Panc1 (cell line): Measurements from ENCODE around the gene SHROOM2. TPM values are rescaled to one million over a fixed set of nuclear protein-coding genes. Genes with fewer than 3 reads are reported as not detected.

ENCODE experiments used
- ATAC-seq: fragments of 200-7000 bp; cut with Tn5 transposase; 2 replicates; pipeline ENCODE4 v1.9.1; 2020; ENCODE audit warnings: mild to moderate bottlenecking, moderate library complexity
- BruUV-seq: library from RNA; stranded (reverse); fragments of 400-500 nt; replicated peaks from 2 replicates; lab custom pipeline; 2021; lab: Mats Ljungman, UMichigan
- CTCF ChIA-PET: fragments of 300-600 bp; sonication (Branson Sonifier 250); formaldehyde crosslinking; loops from one replicate; lab custom pipeline; 2022; ENCODE audit warnings: antibody characterized with exemption; lab: Charles Lee
- POLR2A ChIA-PET: fragments of 300-600 bp; sonication (Branson Sonifier 250); formaldehyde crosslinking; loops from one replicate; lab custom pipeline; 2022; ENCODE audit warnings: antibody characterized with exemption; lab: Charles Lee
- DNase-seq: peaks from one replicate; pipeline ENCODE4 v3.0.0-alpha.2; 2010; ENCODE audit warnings: low read depth, low spot score
- H3K27ac ChIP-seq: 2 replicates; pipeline ENCODE4 v1.5.1; 2011; ENCODE audit warnings: mild to moderate bottlenecking, low read length, inconsistent platforms
- H3K27me3 ChIP-seq: fragments of 200-500 bp; sonication (Bioruptor generic); 2 replicates; pipeline ENCODE4 v1.6.0; 2014; ENCODE audit warnings: low read length, inconsistent platforms; ENCODE audit not compliant: control insufficient read depth, insufficient read depth
- H3K36me3 ChIP-seq: fragments of 200-500 bp; sonication (Bioruptor generic); 2 replicates; pipeline ENCODE4 v1.5.1; 2014; ENCODE audit warnings: inconsistent platforms, mild to moderate bottlenecking, low read length, moderate library complexity; ENCODE audit not compliant: control insufficient read depth, insufficient read depth
- H3K4me1 ChIP-seq: 2 replicates; pipeline ENCODE4 v1.5.1; 2011; ENCODE audit warnings: inconsistent platforms, mild to moderate bottlenecking, low read length, moderate library complexity; ENCODE audit not compliant: control insufficient read depth, insufficient read depth
- H3K4me3 ChIP-seq, 2 experiments: 2 replicates each; pipeline ENCODE4 v1.5.1; 2011 to 2012; ENCODE audit warnings: low read depth in 2 of 2, low read length in 2 of 2, mild to moderate bottlenecking in 2 of 2, inconsistent platforms in 1 of 2, moderate library complexity in 1 of 2
- H3K9me3 ChIP-seq: fragments of 200-500 bp; sonication (Bioruptor generic); 2 replicates; pipeline ENCODE4 v1.5.1; 2014; ENCODE audit warnings: low read depth, mild to moderate bottlenecking, inconsistent platforms, low read length, moderate library complexity; ENCODE audit not compliant: control insufficient read depth, insufficient read depth
- POLR2AphosphoS5 ChIP-seq: IDR thresholded peaks from 2 replicates; pipeline ENCODE4 v1.6.1; 2012; ENCODE audit warnings: mild to moderate bottlenecking, low read depth, low read length, moderate library complexity
- REST ChIP-seq, 2 experiments: IDR thresholded peaks; 2 replicates each; pipeline ENCODE4 v1.6.1; 2011 to 2012; ENCODE audit warnings: low read depth in 2 of 2, control low read depth in 1 of 2, low read length in 1 of 2, mild to moderate bottlenecking in 1 of 2, moderate library complexity in 1 of 2; ENCODE audit not compliant: insufficient read depth in 1 of 2
- SIN3A ChIP-seq: IDR thresholded peaks from 2 replicates; pipeline ENCODE4 v1.6.1; 2012; ENCODE audit warnings: low read depth, mild to moderate bottlenecking, low read length, moderate library complexity, borderline replicate concordance; ENCODE audit not compliant: insufficient read depth
- TCF7L2 ChIP-seq: IDR thresholded peaks from 2 replicates; pipeline ENCODE4 v1.6.1; 2011; ENCODE audit warnings: mild to moderate bottlenecking, low read depth, low read length, inconsistent platforms
- in situ Hi-C: cut with HindIII; loops from 2 replicates; pipeline ENCODE4 v1.10.0; 2016; ENCODE audit warnings: low sequenced_read_pairs, low pct_unique_long_range_greater_than_20kb
- intact Hi-C: fragments of 100-400 bp; cut with micrococcal nuclease; formaldehyde crosslinking; loops from one replicate; pipeline ENCODE4 v1.10.0; 2022; ENCODE audit not compliant: unreplicated experiment
- total RNA-seq: library from RNA; stranded (reverse); gene quantifications from one replicate; pipeline ENCODE4 v1.2.1, GENCODE V29; 2021; ENCODE audit not compliant: unreplicated experiment
- TF ChIP-seq, protein P1 (sequence below): fragments of 450-650 bp; IDR thresholded peaks from 2 replicates; pipeline ENCODE4 v1.5.1; 2017; ENCODE audit warnings: mild to moderate bottlenecking

SHROOM2 gene
- total RNA-seq, 1 experiment from 2014 or later: 0.72 TPM

DNA sequence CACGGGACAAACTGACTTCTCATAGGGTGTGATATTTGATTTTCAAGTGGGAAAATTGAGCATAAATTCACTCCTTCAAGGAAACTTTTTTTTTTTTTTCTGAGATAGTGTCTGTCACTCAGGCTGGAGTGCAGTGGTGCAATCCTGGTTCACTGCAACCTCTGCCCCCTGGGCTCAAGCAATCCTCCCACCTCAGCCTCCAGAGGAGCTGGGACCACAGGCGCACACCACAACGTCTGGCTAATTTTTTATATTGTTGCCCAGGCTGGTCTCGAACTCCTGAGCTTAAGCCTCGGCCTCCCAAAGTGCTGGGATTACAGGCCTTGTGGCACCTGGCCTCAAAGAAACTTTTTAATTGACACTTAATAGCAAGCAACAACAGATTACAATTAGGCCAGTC lies 194.7 kb downstream of the SHROOM2 start:
- ATAC-seq: no peak
- DNase-seq: no peak
- ChIA-PET CTCF (no interaction called here), POLR2A (no interaction called here)
- Histone ChIP-seq H3K4me3 (no peak overlapping the region), H3K4me1 (no peaks in the 10 kb centered on the region), H3K9me3 (no peaks in the 10 kb centered on the region), H3K36me3 (no peaks in the 10 kb centered on the region), H3K27me3 (no peaks in the 10 kb centered on the region), H3K27ac (no peak overlapping the region)
- BruUV-seq: no TSS peak
- TF ChIP-seq SIN3A: no peak
- TF ChIP-seq REST (IDR thresholded peaks at IDR 0.05; ENCODE audit: insufficient read depth in 1 of 2, low read depth in 2 of 2, low read length in 1 of 2): no peak
- TF ChIP-seq TCF7L2: no peak
- TF ChIP-seq, protein P1, sequence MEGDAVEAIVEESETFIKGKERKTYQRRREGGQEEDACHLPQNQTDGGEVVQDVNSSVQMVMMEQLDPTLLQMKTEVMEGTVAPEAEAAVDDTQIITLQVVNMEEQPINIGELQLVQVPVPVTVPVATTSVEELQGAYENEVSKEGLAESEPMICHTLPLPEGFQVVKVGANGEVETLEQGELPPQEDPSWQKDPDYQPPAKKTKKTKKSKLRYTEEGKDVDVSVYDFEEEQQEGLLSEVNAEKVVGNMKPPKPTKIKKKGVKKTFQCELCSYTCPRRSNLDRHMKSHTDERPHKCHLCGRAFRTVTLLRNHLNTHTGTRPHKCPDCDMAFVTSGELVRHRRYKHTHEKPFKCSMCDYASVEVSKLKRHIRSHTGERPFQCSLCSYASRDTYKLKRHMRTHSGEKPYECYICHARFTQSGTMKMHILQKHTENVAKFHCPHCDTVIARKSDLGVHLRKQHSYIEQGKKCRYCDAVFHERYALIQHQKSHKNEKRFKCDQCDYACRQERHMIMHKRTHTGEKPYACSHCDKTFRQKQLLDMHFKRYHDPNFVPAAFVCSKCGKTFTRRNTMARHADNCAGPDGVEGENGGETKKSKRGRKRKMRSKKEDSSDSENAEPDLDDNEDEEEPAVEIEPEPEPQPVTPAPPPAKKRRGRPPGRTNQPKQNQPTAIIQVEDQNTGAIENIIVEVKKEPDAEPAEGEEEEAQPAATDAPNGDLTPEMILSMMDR: no peak
- TF ChIP-seq POLR2AphosphoS5: no peak
- intact Hi-C loops (no loop called here), in situ Hi-C loops (no loop called here)

DNA sequence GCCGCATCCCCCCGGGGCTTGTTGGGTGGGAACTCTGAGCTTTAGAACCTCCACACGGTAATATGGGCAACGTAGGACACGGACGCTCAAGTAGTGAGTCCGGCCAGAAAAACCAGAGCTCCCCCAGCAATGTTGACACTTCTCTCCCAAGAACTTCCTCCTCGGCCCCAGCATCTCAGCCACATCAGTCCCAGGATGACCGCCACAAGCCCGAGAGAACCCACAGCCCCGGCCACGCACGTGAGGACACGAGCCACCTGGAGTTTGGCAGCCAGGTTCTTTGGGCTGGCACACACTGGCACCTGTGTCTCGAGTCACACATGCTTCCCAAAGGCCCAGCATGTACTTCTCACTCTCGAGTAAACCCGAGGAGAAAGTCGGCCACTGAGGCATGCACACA lies 197.2 kb downstream of the SHROOM2 start:
- DNase-seq (no peak), ATAC-seq (no peak)
- in situ Hi-C loops: no loop called here
- Histone ChIP-seq H3K9me3 (no peaks in the 10 kb centered on the region), H3K4me3 (no peak overlapping the region), H3K4me1 (no peaks in the 10 kb centered on the region), H3K36me3 (no peaks in the 10 kb centered on the region), H3K27me3 (no peaks in the 10 kb centered on the region), H3K27ac (no peak overlapping the region)
- intact Hi-C loops: no loop called here
- CTCF ChIA-PET: no interaction called here
- no peak for TF ChIP-seq POLR2AphosphoS5
- no peak for TF ChIP-seq SIN3A
- TF ChIP-seq TCF7L2: no peak
- TF ChIP-seq, protein P1: no peak
- no peak for TF ChIP-seq REST (IDR thresholded peaks at IDR 0.05; ENCODE audit: insufficient read depth in 1 of 2, low read depth in 2 of 2, low read length in 1 of 2)
- POLR2A ChIA-PET: no interaction called here
- no TSS peak for BruUV-seq
